Measurements from ENCODE around the gene ITPK1.

ITPK1 gene

GRCh38 chr14:93014058-93015023, 101.4 kb downstream of the ITPK1 start:
- no peaks in the 10 kb centered on the region for H3K36me3 ChIP-seq (ENCODE audit: insufficient read depth)
- no peaks in the 10 kb centered on the region for H4K20me1 ChIP-seq (ENCODE audit: insufficient read depth)
- peaks cover 38% of the 10 kb centered on the region for H3K4me1 ChIP-seq (ENCODE audit: low read depth, poor library complexity, severe bottlenecking)
- no peaks in the 10 kb centered on the region for H3K79me2 ChIP-seq (ENCODE audit: insufficient read depth, low read depth)
- TF ChIP-seq CTCF (conservative IDR thresholded peaks at IDR 0.05; ENCODE audit: low read depth, low read length) = no peak
- no peak overlapping the region for H2AFZ ChIP-seq (ENCODE audit: low read depth)
- peak overlapping the region; percentile 23; the same call in 1 of the 2 replicates for H3K9ac ChIP-seq
- H3K27ac ChIP-seq = peak overlapping the region; percentile 78
- H3K4me3 ChIP-seq (IDR thresholded peaks at IDR 0.05; ENCODE audit: insufficient read depth, low read depth, low read length) = no peak overlapping the region
- peak overlapping the region; percentile 84 for H3K4me2 ChIP-seq
- no peaks in the 10 kb centered on the region for H3K27me3 ChIP-seq (ENCODE audit: insufficient read depth, low read depth)

DNA sequence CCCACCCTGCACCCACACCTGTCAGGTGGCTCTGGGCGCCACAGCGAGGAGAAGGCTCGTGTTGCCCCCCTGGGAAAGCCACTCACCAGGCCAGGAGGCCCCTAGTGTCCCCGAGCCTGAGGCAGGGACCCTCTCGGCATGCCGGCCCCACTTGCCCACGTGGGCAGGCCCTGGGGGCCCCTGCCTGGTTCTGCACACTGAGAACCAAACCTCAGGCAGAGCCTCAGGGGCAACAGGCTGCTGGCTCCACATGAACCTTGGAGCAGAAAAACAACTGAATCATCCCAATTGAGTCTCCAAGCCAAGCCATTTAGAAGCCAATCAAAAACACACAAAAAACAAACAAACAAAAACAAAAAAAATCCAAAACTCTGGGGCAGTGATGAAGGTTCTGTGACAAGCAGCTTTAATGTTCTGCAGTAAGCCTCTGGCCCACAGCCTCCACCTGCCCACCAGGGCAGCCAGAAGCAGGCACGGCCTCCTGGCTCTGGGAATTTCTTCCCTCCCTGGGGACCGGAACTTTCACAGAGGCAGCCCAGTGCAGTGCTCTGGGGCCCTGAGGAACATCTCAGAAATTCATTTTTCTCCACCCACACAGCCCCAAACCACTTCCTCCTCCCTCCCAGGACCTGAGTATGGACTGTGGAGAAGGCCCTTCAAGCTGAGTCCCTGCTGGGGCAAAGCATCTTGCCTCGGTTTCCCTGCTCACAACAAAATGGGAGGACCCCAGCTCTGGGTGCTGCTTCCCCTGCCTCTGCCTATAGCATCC, 102.6 kb downstream of the ITPK1 start:
- Histone ChIP-seq H3K4me2 (peak overlapping the region; percentile 84), H3K4me1 (ENCODE audit: low read depth, poor library complexity, severe bottlenecking) (peaks cover 41% of the 10 kb centered on the region), H4K20me1 (ENCODE audit: insufficient read depth) (no peaks in the 10 kb centered on the region), H3K4me3 (IDR thresholded peaks at IDR 0.05; ENCODE audit: insufficient read depth, low read depth, low read length) (no peak overlapping the region), H3K9ac (peak overlapping the region; percentile 23; the same call in 1 of the 2 replicates), H3K79me2 (ENCODE audit: insufficient read depth, low read depth) (no peaks in the 10 kb centered on the region), H3K27me3 (ENCODE audit: insufficient read depth, low read depth) (no peaks in the 10 kb centered on the region), H2AFZ (ENCODE audit: low read depth) (no peak overlapping the region), H3K27ac (peak overlapping the region; percentile 78), H3K36me3 (ENCODE audit: insufficient read depth) (no peaks in the 10 kb centered on the region)
- TF ChIP-seq CTCF (conservative IDR thresholded peaks at IDR 0.05; ENCODE audit: low read depth, low read length) = no peak

DNA sequence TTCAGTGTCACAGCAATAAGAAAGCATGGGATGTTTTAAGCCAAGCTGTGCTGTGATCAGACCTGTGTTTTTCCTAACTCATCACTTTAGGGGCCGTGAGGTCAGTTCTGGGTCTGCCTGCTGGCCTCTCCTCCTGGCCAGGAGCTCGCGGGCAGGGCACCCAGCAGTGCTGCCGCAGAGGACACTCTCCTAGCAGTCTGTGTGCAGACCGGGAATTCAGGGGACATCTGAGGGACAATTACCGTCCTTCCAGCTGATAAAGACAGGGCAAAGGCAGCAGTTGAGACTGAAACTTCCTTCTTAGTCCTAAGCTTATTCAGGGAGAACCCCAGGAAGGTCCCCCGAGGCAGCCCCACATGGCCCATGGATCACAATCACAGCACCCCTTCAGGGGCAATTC, 103.2 kb downstream of the ITPK1 start:
- Histone ChIP-seq H3K79me2 (ENCODE audit: insufficient read depth, low read depth) (no peaks in the 10 kb centered on the region), H3K4me2 (0 out of 2 replicates have a peak overlapping the region, but pooled peaks have one; percentile 3), H3K9ac (no peak overlapping the region), H3K36me3 (ENCODE audit: insufficient read depth) (no peaks in the 10 kb centered on the region), H3K4me1 (ENCODE audit: low read depth, poor library complexity, severe bottlenecking) (peaks cover 48% of the 10 kb centered on the region), H3K4me3 (IDR thresholded peaks at IDR 0.05; ENCODE audit: insufficient read depth, low read depth, low read length) (no peak overlapping the region), H3K27ac (no peak overlapping the region), H4K20me1 (ENCODE audit: insufficient read depth) (no peaks in the 10 kb centered on the region), H2AFZ (ENCODE audit: low read depth) (no peak overlapping the region), H3K27me3 (ENCODE audit: insufficient read depth, low read depth) (no peaks in the 10 kb centered on the region)
- TF ChIP-seq CTCF (conservative IDR thresholded peaks at IDR 0.05; ENCODE audit: low read depth, low read length) = no peak

DNA sequence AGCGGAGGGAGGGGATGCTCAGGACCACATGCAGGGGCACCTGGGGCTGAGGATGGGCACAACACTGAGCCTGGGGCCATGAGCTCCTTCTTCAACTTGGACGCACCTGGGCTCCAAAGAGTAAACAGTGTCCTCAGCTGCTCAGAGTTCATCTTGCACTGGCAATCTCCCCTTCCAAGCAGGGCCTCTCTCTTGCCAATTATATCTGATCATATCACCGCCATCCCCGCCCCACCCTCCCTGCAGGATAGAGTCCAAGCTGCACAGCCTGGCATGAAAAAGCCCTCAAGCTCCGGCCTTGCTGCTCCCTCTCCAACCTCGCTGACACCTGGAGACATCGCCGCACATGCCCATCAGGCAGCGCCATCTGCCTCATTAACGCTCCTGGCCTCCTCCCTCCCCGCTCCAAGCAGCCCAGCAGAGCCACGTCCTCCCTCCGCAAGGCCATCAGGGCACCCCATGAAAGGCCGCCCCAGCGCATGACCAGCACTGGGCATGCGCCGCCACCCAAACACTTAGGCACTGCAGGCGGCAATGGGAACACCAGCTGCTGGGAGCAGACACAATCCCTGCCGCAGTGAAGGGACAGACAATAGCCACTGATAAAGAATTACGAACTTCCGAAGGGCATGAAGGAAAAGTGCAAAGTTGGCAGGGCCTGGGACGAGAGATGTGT, 103.9 kb downstream of the ITPK1 start:
- Histone ChIP-seq H3K4me3 (IDR thresholded peaks at IDR 0.05; ENCODE audit: insufficient read depth, low read depth, low read length) (no peak overlapping the region), H3K36me3 (ENCODE audit: insufficient read depth) (no peaks in the 10 kb centered on the region), H3K79me2 (ENCODE audit: insufficient read depth, low read depth) (no peaks in the 10 kb centered on the region), H3K4me1 (ENCODE audit: low read depth, poor library complexity, severe bottlenecking) (peaks cover 53% of the 10 kb centered on the region), H4K20me1 (ENCODE audit: insufficient read depth) (no peaks in the 10 kb centered on the region), H3K9ac (no peak overlapping the region), H2AFZ (ENCODE audit: low read depth) (no peak overlapping the region), H3K4me2 (0 out of 2 replicates have a peak overlapping the region, but pooled peaks have one; percentile 3), H3K27ac (no peak overlapping the region), H3K27me3 (ENCODE audit: insufficient read depth, low read depth) (no peaks in the 10 kb centered on the region)
- no peak for TF ChIP-seq CTCF (conservative IDR thresholded peaks at IDR 0.05; ENCODE audit: low read depth, low read length)

All from KMS-11 (cell line).